GM12801 (cell line): ENCODE measurements around the gene DNMT3A.

Experiments used
- TF ChIP-seq, protein P1 (sequence below): IDR thresholded peaks from one replicate; pipeline ENCODE4 v1.5.1; 2011; ENCODE audit warnings: control low read depth; ENCODE audit not compliant: insufficient read length; ENCODE audit errors: extremely low read depth

Gene DNMT3A

GRCh38 chr2:25232248-25232825 lies 109.4 kb downstream of the DNMT3A start:
- TF ChIP-seq, protein P1, sequence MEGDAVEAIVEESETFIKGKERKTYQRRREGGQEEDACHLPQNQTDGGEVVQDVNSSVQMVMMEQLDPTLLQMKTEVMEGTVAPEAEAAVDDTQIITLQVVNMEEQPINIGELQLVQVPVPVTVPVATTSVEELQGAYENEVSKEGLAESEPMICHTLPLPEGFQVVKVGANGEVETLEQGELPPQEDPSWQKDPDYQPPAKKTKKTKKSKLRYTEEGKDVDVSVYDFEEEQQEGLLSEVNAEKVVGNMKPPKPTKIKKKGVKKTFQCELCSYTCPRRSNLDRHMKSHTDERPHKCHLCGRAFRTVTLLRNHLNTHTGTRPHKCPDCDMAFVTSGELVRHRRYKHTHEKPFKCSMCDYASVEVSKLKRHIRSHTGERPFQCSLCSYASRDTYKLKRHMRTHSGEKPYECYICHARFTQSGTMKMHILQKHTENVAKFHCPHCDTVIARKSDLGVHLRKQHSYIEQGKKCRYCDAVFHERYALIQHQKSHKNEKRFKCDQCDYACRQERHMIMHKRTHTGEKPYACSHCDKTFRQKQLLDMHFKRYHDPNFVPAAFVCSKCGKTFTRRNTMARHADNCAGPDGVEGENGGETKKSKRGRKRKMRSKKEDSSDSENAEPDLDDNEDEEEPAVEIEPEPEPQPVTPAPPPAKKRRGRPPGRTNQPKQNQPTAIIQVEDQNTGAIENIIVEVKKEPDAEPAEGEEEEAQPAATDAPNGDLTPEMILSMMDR = no peak

GRCh38 chr2:25230948-25231311 lies 110.8 kb downstream of the DNMT3A start:
- TF ChIP-seq, protein P1 = no peak

GRCh38 chr2:25230198-25230947 lies 111.4 kb downstream of the DNMT3A start:
- TF ChIP-seq, protein P1 = no peak

GRCh38 chr2:25229279-25230197 lies 112.2 kb downstream of the DNMT3A start:
- TF ChIP-seq, protein P1 = no peak

DNA sequence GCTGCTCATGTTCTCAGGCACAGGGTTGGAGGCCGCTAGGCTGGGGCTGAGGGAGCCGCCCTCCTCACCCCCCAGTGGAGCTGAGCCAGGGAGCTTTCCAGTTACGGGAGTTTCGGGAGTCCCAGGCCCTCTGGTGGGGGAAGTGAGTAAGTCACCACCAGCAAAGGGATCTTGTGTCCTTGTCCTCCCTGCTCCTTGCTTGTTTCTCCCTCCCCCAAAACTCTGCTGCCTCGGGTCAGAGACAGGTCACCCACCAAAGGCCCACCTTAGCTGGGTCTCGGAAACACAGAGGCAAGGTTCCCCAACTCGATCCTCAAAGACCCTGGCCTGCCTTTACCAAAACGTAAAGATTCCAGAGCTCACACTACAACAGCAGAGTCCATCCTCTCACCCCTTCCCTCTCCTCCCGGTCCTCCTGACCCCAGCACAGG lies 112.9 kb downstream of the DNMT3A start:
- TF ChIP-seq, protein P1 = no peak

- TF ChIP-seq, protein P1 = no peak
Observed at GRCh38 chr2:25227576-25227975, 114.1 kb downstream of the DNMT3A start.

GRCh38 chr2:25226827-25227226 lies 114.9 kb downstream of the DNMT3A start:
- TF ChIP-seq, protein P1 = no peak
